Activated CD8-positive, alpha-beta T cell treated with anti-CD3 and anti-CD28 coated beads for 36 hours (primary cell): ENCODE data around the gene TMUB2. TPM values are rescaled to one million over a fixed set of nuclear protein-coding genes. Genes with fewer than 3 reads are reported as not detected.

Experiments used
- ATAC-seq: fragments of 200-7000 bp; cut with Tn5 transposase; one replicate; pipeline ENCODE4 v1.10.0; 2021; ENCODE audit warnings: mild to moderate bottlenecking, moderate library complexity
- CTCF ChIA-PET: fragments of 350-600 bp; sonication (Branson Sonifier 250); formaldehyde crosslinking; loops from one replicate; lab custom pipeline; 2021; ENCODE audit warnings: antibody characterized with exemption; lab: Charles Lee
- POLR2A ChIA-PET: fragments of 350-600 bp; sonication (Branson Sonifier 250); formaldehyde crosslinking; loops from one replicate; lab custom pipeline; 2021; ENCODE audit warnings: antibody characterized with exemption; lab: Charles Lee
- DNase-seq: peaks from one replicate; pipeline ENCODE4 v3.0.0-alpha.2; 2020
- H3K27ac Mint-ChIP-seq: one replicate; pipeline ENCODE4 v1.8.0; 2021; ENCODE audit warnings: mild to moderate bottlenecking, mixed read lengths
- H3K27me3 Mint-ChIP-seq: one replicate; pipeline ENCODE4 v1.8.0; 2021; ENCODE audit warnings: mixed read lengths
- H3K36me3 Mint-ChIP-seq: one replicate; pipeline ENCODE4 v1.8.0; 2021; ENCODE audit warnings: low read depth, mixed read lengths
- H3K4me1 Mint-ChIP-seq: one replicate; pipeline ENCODE4 v1.8.0; 2021; ENCODE audit warnings: low read depth, mixed read lengths
- H3K4me3 Mint-ChIP-seq: one replicate; pipeline ENCODE4 v1.8.0; 2021; ENCODE audit warnings: mild to moderate bottlenecking, moderate library complexity, mixed read lengths
- H3K9me3 Mint-ChIP-seq: one replicate; pipeline ENCODE4 v1.8.0; 2021; ENCODE audit warnings: mixed read lengths
- CTCF ChIP-seq: fragments of 200-600 bp; IDR thresholded peaks from one replicate; pipeline ENCODE4 v1.8.0; 2022; ENCODE audit warnings: antibody characterized with exemption, mild to moderate bottlenecking
- intact Hi-C: fragments of 100-400 bp; cut with micrococcal nuclease; formaldehyde crosslinking; loops from one replicate; pipeline ENCODE4 v1.10.0; 2022
- total RNA-seq, 2 experiments: library from RNA; stranded (reverse); gene quantifications; one replicate each; pipeline ENCODE4 v1.2.3, GENCODE V29; 2021

Gene TMUB2
- total RNA-seq, 2 experiments from 2014 or later, result 17.5 TPM

- H3K4me1 Mint-ChIP-seq, result peaks cover 25% of the 10 kb centered on the region
- ATAC-seq (peak; percentile 6), DNase-seq (peak; percentile 57)
- ChIA-PET CTCF (interaction anchor here (1.4 to 5.0 kb wide), 3 partner anchors 10 to 111 kb away, joined by 5 to 53 read pairs (median 8); no protein-coding TSS in a partner anchor), POLR2A (interaction anchor here (0.7 to 8.1 kb wide), 10 partner anchors 9 to 105 kb away, joined by 3 to 58 read pairs (median 14); partner anchors contain the start of genes ATXN7L3, SLC25A39 and TMUB2)
- peaks cover 38% of the 10 kb centered on the region for H3K36me3 Mint-ChIP-seq
- peak within 1 kb of the TSS; percentile 96 for H3K4me3 Mint-ChIP-seq
- H3K27ac Mint-ChIP-seq, result peak within 1 kb of the TSS; percentile 98
- no peaks in the 10 kb centered on the region for H3K27me3 Mint-ChIP-seq
- intact Hi-C loops, result loop anchor here (5.0 kb wide), 1 partner anchor 108 kb away; no protein-coding TSS in a partner anchor
- H3K9me3 Mint-ChIP-seq, result no peaks in the 10 kb centered on the region
- no peak for TF ChIP-seq CTCF
Measured at GRCh38 chr17:44219616-44220212, 32.9 kb downstream of the TMUB2 start, which contains the start of gene UBTF. UBTF (minus strand) TSS chr17:44219675; CDS start chr17:44218229, 1,446 bp downstream.

GRCh38 chr17:44220213-44221083 is 33.7 kb downstream of the TMUB2 start:
- no peak for TF ChIP-seq CTCF
- peak overlapping the region; percentile 96 for H3K27ac Mint-ChIP-seq
- no peaks in the 10 kb centered on the region for H3K27me3 Mint-ChIP-seq
- H3K9me3 Mint-ChIP-seq, result no peaks in the 10 kb centered on the region
- H3K4me3 Mint-ChIP-seq, result peak overlapping the region; percentile 86
- H3K4me1 Mint-ChIP-seq, result peaks cover 18% of the 10 kb centered on the region
- CTCF ChIA-PET, result interaction anchor here (1.2 to 5.0 kb wide), 8 partner anchors 11 to 134 kb away, joined by 3 to 53 read pairs (median 5); no protein-coding TSS in a partner anchor
- peaks cover 31% of the 10 kb centered on the region for H3K36me3 Mint-ChIP-seq
- POLR2A ChIA-PET, result interaction anchor here (0.8 to 8.1 kb wide), 16 partner anchors 10 to 155 kb away, joined by 3 to 58 read pairs (median 9); partner anchors contain the start of genes ATXN7L3, SLC25A39 and TMUB2
- DNase-seq (peak; percentile 72), ATAC-seq (peak; percentile 7)
- intact Hi-C loops, result no loop called here

GRCh38 chr17:44221084-44221861 is 34.5 kb downstream of the TMUB2 start:
- POLR2A ChIA-PET, result interaction anchor here (0.6 to 8.1 kb wide), 20 partner anchors 10 to 1676 kb away, joined by 3 to 58 read pairs (median 4); partner anchors contain the start of genes ATXN7L3, SLC25A39 and TMUB2
- peak; percentile 11 for ATAC-seq
- Mint-ChIP-seq H3K9me3 (no peaks in the 10 kb centered on the region), H3K4me1 (peaks cover 9% of the 10 kb centered on the region), H3K4me3 (peak overlapping the region; percentile 86), H3K27me3 (no peaks in the 10 kb centered on the region), H3K27ac (peak overlapping the region; percentile 89), H3K36me3 (peaks cover 23% of the 10 kb centered on the region)
- intact Hi-C loops, result no loop called here
- no peak for TF ChIP-seq CTCF
- CTCF ChIA-PET, result interaction anchor here (0.7 to 5.0 kb wide), 13 partner anchors 12 to 133 kb away, joined by 3 to 53 read pairs (median 3); no protein-coding TSS in a partner anchor
- DNase-seq, result peak; percentile 76

- peaks cover 4% of the 10 kb centered on the region for H3K4me1 Mint-ChIP-seq
- H3K36me3 Mint-ChIP-seq, result peaks cover 17% of the 10 kb centered on the region
- no peaks in the 10 kb centered on the region for H3K27me3 Mint-ChIP-seq
- ATAC-seq, result no peak
- ChIA-PET POLR2A (interaction anchor here (0.6 to 8.1 kb wide), 14 partner anchors 9 to 1676 kb away, joined by 3 to 58 read pairs (median 10); partner anchors contain the start of genes ATXN7L3, SLC25A39 and TMUB2), CTCF (interaction anchor here (0.7 to 5.0 kb wide), 11 partner anchors 12 to 133 kb away, joined by 3 to 53 read pairs (median 3); no protein-coding TSS in a partner anchor)
- no peaks in the 10 kb centered on the region for H3K9me3 Mint-ChIP-seq
- DNase-seq, result no peak
- intact Hi-C loops, result no loop called here
- H3K27ac Mint-ChIP-seq, result peak overlapping the region; percentile 89
- no peak for TF ChIP-seq CTCF
- peak overlapping the region; percentile 86 for H3K4me3 Mint-ChIP-seq
Measured at GRCh38 chr17:44221862-44222111, 35.0 kb downstream of the TMUB2 start.
